HepG2 (cell line): ENCODE measurements around the gene MEAK7. TPM values are rescaled to one million over a fixed set of nuclear protein-coding genes. Genes with fewer than 3 reads are reported as not detected.

ENCODE experiments used
- ATAC-seq: fragments of 200-7000 bp; cut with Tn5 transposase; 3 replicates; pipeline ENCODE4 v1.9.1; 2020; ENCODE audit warnings: mild to moderate bottlenecking, moderate library complexity
- BruUV-seq: library from RNA; stranded (reverse); fragments of 400-500 nt; replicated peaks from 2 replicates; lab custom pipeline; 2021; lab: Mats Ljungman, UMichigan
- CTCF ChIA-PET: fragments of 300-600 bp; formaldehyde crosslinking; extraction: SDS; loops from one replicate; lab custom pipeline; 2021; ENCODE audit warnings: low total read pairs, inconsistent platforms, low intra/inter-chr PET ratio; lab: Yijun Ruan, JAX
- POLR2A ChIA-PET: fragments of 350-600 bp; sonication (Branson Sonifier 250); formaldehyde crosslinking; loops from one replicate; lab custom pipeline; 2020; ENCODE audit warnings: antibody characterized with exemption, inconsistent platforms; lab: Yijun Ruan, JAX
- DNase-seq: peaks from one replicate; pipeline ENCODE4 v3.0.0-alpha.2; 2015; ENCODE audit warnings: low spot score
- FAIRE-seq: peaks from 3 replicates; lab custom pipeline; 2011; peaks lifted over from hg19 to GRCh38; lab: Jason Lieb, UNC
- H2AFZ ChIP-seq: one replicate; pipeline ENCODE4 v1.6.1; 2011; ENCODE audit warnings: low read length, inconsistent platforms
- H3K27ac ChIP-seq: fragments of 300-600 bp; 3 replicates; pipeline ENCODE4 v1.8.0; 2011; ENCODE audit warnings: mixed run types, mild to moderate bottlenecking, mixed read lengths, low read length, inconsistent platforms; ENCODE audit not compliant: insufficient read depth; ENCODE audit errors: extremely low read length
- H3K27me3 ChIP-seq, 2 experiments: fragments of 200-600 bp in 1 of 2; 2 replicates in 1 of 2; 3 replicates in 1 of 2; pipeline versions ENCODE4 v1.6.0 to v1.8.0; 2011; ENCODE audit warnings: low read length in 2 of 2, mild to moderate bottlenecking in 2 of 2, moderate library complexity in 2 of 2, inconsistent platforms in 1 of 2; ENCODE audit not compliant: insufficient read depth in 2 of 2, control insufficient read depth in 1 of 2
- H3K36me3 ChIP-seq, 2 experiments: fragments of 200-600 bp in 1 of 2; replicated peaks in 1 of 2; 2 replicates in 1 of 2; 3 replicates in 1 of 2; pipeline versions ENCODE4 v1.5.1 to v1.8.0; 2011; ENCODE audit warnings: low read length in 2 of 2, inconsistent platforms in 1 of 2; ENCODE audit not compliant: insufficient read depth in 2 of 2, control insufficient read depth in 1 of 2
- H3K4me1 ChIP-seq: 2 replicates; pipeline ENCODE4 v1.5.1; 2012; ENCODE audit warnings: low read length, inconsistent platforms; ENCODE audit not compliant: insufficient read depth
- H3K4me2 ChIP-seq: 2 replicates; pipeline ENCODE4 v1.6.0; 2011; ENCODE audit warnings: low read depth, low read length, inconsistent platforms
- H3K4me3 ChIP-seq, 3 experiments: fragments of 200-600 bp in 1 of 3; sonication (generic), shearing (Covaris generic) in 1 of 3; replicated peaks in 1 of 3; 2 replicates each; pipeline ENCODE4 v1.5.1; 2011 to 2016; ENCODE audit warnings: low read length in 3 of 3, inconsistent platforms in 2 of 3, low read depth in 2 of 3, mild to moderate bottlenecking in 2 of 3, control low read depth in 1 of 3, mixed read lengths in 1 of 3; ENCODE audit not compliant: insufficient read depth in 1 of 3
- H3K79me2 ChIP-seq: one replicate; pipeline ENCODE4 v1.6.1; 2011; ENCODE audit warnings: low read length, inconsistent platforms; ENCODE audit not compliant: insufficient read depth
- H3K9ac ChIP-seq: 2 replicates; pipeline ENCODE4 v1.6.0; 2011; ENCODE audit warnings: mild to moderate bottlenecking, low read depth, low read length, inconsistent platforms; ENCODE audit not compliant: insufficient read depth
- H3K9me3 ChIP-seq: 2 replicates; pipeline ENCODE4 v1.5.1; 2012; ENCODE audit warnings: mild to moderate bottlenecking, low read length
- H4K20me1 ChIP-seq: 2 replicates; pipeline ENCODE4 v1.6.0; 2011; ENCODE audit warnings: inconsistent platforms, mild to moderate bottlenecking, low read length, moderate library complexity; ENCODE audit not compliant: insufficient read depth
- AFF4 ChIP-seq: sonication (generic); formaldehyde crosslinking; IDR thresholded peaks from 2 replicates; pipeline ENCODE4 v1.4.0; 2020; ENCODE audit warnings: missing genetic modification reagents
- ATF1 ChIP-seq: IDR thresholded peaks from 2 replicates; pipeline ENCODE4 v1.6.1; 2016; ENCODE audit warnings: mild to moderate bottlenecking, control low read depth
- FOXC1 ChIP-seq: sonication (generic); formaldehyde crosslinking; IDR thresholded peaks from 2 replicates; pipeline ENCODE4 v1.8.0; 2022; ENCODE audit warnings: mild to moderate bottlenecking, missing genetic modification reagents, borderline replicate concordance
- GMEB1 ChIP-seq: sonication (generic); formaldehyde crosslinking; IDR thresholded peaks from 2 replicates; pipeline ENCODE4 v1.5.1; 2020; ENCODE audit warnings: missing genetic modification reagents, mild to moderate bottlenecking, borderline replicate concordance
- GRHL1 ChIP-seq: sonication (generic); formaldehyde crosslinking; conservative IDR thresholded peaks from 2 replicates; pipeline ENCODE4 v1.8.0; 2022; ENCODE audit warnings: missing genetic modification reagents
- MLX ChIP-seq: IDR thresholded peaks from 2 replicates; pipeline ENCODE4 v1.6.1; 2016
- PBX3 ChIP-seq: sonication (generic); formaldehyde crosslinking; IDR thresholded peaks from 2 replicates; pipeline ENCODE4 v1.8.1; 2023; ENCODE audit warnings: missing genetic modification reagents, inconsistent platforms, borderline replicate concordance
- RAD21 ChIP-seq: fragments of 450-650 bp; formaldehyde crosslinking; IDR thresholded peaks from 2 replicates; pipeline ENCODE4 v1.5.0; 2020; ENCODE audit warnings: mild to moderate bottlenecking
- SIN3B ChIP-seq: fragments of 150-350 bp; IDR thresholded peaks from 2 replicates; pipeline ENCODE4 v1.6.1; 2014; ENCODE audit warnings: low read length
- ZBTB44 ChIP-seq: sonication (generic); formaldehyde crosslinking; IDR thresholded peaks from 2 replicates; pipeline ENCODE4 v1.4.0; 2020; ENCODE audit warnings: missing genetic modification reagents
- ZFP37 ChIP-seq: sonication (generic); formaldehyde crosslinking; IDR thresholded peaks from 2 replicates; pipeline ENCODE4 v1.4.0; 2020; ENCODE audit warnings: missing genetic modification reagents, borderline replicate concordance
- ZNF282 ChIP-seq: fragments of 450-650 bp; IDR thresholded peaks from 2 replicates; pipeline ENCODE4 v1.6.1; 2018; ENCODE audit not compliant: partially characterized antibody
- ZNF562 ChIP-seq: sonication (generic); formaldehyde crosslinking; IDR thresholded peaks from 2 replicates; pipeline ENCODE4 v1.8.0; 2022; ENCODE audit warnings: missing genetic modification reagents, borderline replicate concordance
- ZNF607 ChIP-seq: sonication (generic); formaldehyde crosslinking; IDR thresholded peaks from 2 replicates; pipeline ENCODE4 v1.5.1; 2020; ENCODE audit warnings: missing genetic modification reagents, mild to moderate bottlenecking, borderline replicate concordance
- WGBS: methylation state at CpG from one replicate; pipeline ENCODE4 v1.1.6; 2017; ENCODE audit warnings: low lambda C conversion rate; 5-methylcytosine and 5-hydroxymethylcytosine counted together
- in situ Hi-C: cut with HindIII; loops from 2 replicates; pipeline ENCODE4 v1.10.0; 2017; ENCODE audit warnings: low pct_unique_long_range_greater_than_20kb; ENCODE audit not compliant: extremely low pct_ligation_motif_present
- intact Hi-C: fragments of 100-400 bp; cut with micrococcal nuclease; formaldehyde crosslinking; loops from one replicate; pipeline ENCODE4 v1.10.0; 2022; ENCODE audit not compliant: unreplicated experiment
- polyA plus RNA-seq, 8 experiments: library from polyadenylated mRNA; depleted of rRNA in 3 of 8; stranded (reverse) in 7 of 8; unstranded in 1 of 8; fragments of >200 nt; fragmentation: Illumina TruSeq in 4 of 8; extraction: Trizol in 4 of 8; gene quantifications; 2 replicates each; pipeline versions ENCODE4 v1.2.1 to v1.2.3, GENCODE V29; 2011 to 2016; ENCODE audit warnings: low read depth in 4 of 8, missing spikeins in 1 of 8, mixed read lengths in 1 of 8; ENCODE audit not compliant: insufficient read depth in 1 of 8
- total RNA-seq, 5 experiments: library from RNA; depleted of rRNA; stranded (reverse); fragments of >200 nt; fragmentation: Illumina TruSeq; extraction: Trizol; gene quantifications; 2 replicates each; pipeline ENCODE4 v1.2.3, GENCODE V29; 2016; ENCODE audit warnings: low read depth in 1 of 5

Gene MEAK7
- total and polyA plus RNA-seq, 2 of the 13 experiments (the other 11 are each of a cell fraction or from before 2014, with no cell fraction given): 11.8 to 14.7 TPM

- CTCF ChIA-PET: no interaction called here
- in situ Hi-C loops: no loop called here
- 93% methylated on average over 11 of the region's 11 CpGs for WGBS
- no peak overlapping the region for H3K9ac ChIP-seq
- no peak for DNase-seq
- no peaks in the 10 kb centered on the region for H3K79me2 ChIP-seq
- no TSS peak for BruUV-seq
- POLR2A ChIA-PET: no interaction called here
- no peaks in the 10 kb centered on the region for H3K27me3 ChIP-seq
- FAIRE-seq: no peak
- H3K4me1 ChIP-seq: no peaks in the 10 kb centered on the region
- H2AFZ ChIP-seq: no peak overlapping the region
- H4K20me1 ChIP-seq: no peaks in the 10 kb centered on the region
- H3K27ac ChIP-seq: no peak overlapping the region
- H3K36me3 ChIP-seq: peaks cover 6 to 24% of the 10 kb centered on the region in 2 experiments; a peak in 3 of 5 replicates
- intact Hi-C loops: no loop called here
- 0 out of 2 replicates have a peak, but pooled peaks cover 7% of the 10 kb centered on the region for H3K9me3 ChIP-seq
- no peak overlapping the region for H3K4me2 ChIP-seq
- no peak for ATAC-seq
- H3K4me3 ChIP-seq: no peak overlapping the region
- TF ChIP-seq GMEB1 (CRISPR knock-in tag) (no peak), RAD21 (CRISPR knock-in tag) (no peak), ZNF282 (no peak), GRHL1 (CRISPR knock-in tag) (no peak), ATF1 (CRISPR knock-in tag) (no peak), AFF4 (CRISPR knock-in tag) (no peak), ZFP37 (CRISPR knock-in tag) (no peak), MLX (no peak), ZNF607 (CRISPR knock-in tag) (no peak), ZBTB44 (CRISPR knock-in tag) (no peak), ZNF562 (CRISPR knock-in tag) (no peak), PBX3 (CRISPR knock-in tag) (no peak), FOXC1 (CRISPR knock-in tag) (no peak), SIN3B (no peak)
These were observed 9.0 kb downstream of the MEAK7 start for GRCh38 chr16:84495506-84495905.
